Superior temporal gyrus (tissue), 1 donor: ENCODE results near the gene DNAH5.
"Not testable (repeated sequence)": the region's sequence is repeated elsewhere in the genome, so short reads cannot be mapped to it uniquely, and the experiment has no call there.

Source experiments
- DNase-seq: peaks from one replicate; pipeline ENCODE4 v3.0.0-alpha.2; 2016; ENCODE audit errors: extremely low spot score

Gene DNAH5, protein sequence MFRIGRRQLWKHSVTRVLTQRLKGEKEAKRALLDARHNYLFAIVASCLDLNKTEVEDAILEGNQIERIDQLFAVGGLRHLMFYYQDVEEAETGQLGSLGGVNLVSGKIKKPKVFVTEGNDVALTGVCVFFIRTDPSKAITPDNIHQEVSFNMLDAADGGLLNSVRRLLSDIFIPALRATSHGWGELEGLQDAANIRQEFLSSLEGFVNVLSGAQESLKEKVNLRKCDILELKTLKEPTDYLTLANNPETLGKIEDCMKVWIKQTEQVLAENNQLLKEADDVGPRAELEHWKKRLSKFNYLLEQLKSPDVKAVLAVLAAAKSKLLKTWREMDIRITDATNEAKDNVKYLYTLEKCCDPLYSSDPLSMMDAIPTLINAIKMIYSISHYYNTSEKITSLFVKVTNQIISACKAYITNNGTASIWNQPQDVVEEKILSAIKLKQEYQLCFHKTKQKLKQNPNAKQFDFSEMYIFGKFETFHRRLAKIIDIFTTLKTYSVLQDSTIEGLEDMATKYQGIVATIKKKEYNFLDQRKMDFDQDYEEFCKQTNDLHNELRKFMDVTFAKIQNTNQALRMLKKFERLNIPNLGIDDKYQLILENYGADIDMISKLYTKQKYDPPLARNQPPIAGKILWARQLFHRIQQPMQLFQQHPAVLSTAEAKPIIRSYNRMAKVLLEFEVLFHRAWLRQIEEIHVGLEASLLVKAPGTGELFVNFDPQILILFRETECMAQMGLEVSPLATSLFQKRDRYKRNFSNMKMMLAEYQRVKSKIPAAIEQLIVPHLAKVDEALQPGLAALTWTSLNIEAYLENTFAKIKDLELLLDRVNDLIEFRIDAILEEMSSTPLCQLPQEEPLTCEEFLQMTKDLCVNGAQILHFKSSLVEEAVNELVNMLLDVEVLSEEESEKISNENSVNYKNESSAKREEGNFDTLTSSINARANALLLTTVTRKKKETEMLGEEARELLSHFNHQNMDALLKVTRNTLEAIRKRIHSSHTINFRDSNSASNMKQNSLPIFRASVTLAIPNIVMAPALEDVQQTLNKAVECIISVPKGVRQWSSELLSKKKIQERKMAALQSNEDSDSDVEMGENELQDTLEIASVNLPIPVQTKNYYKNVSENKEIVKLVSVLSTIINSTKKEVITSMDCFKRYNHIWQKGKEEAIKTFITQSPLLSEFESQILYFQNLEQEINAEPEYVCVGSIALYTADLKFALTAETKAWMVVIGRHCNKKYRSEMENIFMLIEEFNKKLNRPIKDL (N-terminal part only)

GRCh38 chr5:13944560-13945199 is at the start of gene DNAH5:
Gene DNAH5 (minus strand): TSS chr5:13944688. CDS start chr5:13944438, 250 bp downstream.
- DNase-seq, result no peak

DNA sequence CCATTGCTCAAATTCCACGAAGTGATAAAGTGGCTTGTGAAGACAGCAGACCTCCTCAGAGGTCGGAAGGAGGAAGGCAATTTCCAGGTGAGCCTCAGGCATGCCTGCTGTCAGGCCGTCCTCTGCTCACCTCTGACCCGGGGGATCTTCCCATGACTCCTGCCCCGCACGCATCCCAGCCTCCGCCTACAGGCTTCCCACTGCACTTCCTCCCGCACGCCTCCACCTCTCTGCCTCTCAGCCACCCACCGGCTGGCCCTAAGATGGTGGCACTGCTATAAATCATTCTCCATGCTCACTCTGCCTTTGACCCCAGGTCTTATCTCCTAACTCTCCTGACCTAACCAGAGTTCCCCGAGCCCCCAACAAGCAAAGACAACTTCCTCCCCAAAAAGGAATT is 49.4 kb upstream of the DNAH5 start:
- DNase-seq, result no peak

DNA sequence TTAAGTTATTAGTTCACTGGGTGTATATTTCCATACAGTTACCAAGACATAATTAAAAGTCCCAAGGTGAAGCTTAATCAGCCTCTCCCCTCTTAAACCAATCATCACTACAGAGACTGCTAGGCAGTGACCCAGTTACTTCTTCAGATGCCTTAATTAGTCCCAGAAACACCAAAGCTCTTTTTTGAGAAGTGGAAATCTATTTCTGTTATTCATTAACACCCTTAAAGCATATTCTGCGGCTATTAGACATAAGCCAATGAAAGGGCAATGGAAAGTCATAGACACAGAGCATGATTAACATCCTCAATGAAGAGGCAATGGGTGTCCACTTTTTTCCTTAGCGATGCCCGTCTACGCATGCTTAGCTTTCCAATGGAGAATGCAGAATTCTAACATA is 48.3 kb upstream of the DNAH5 start:
- no peak for DNase-seq

GRCh38 chr5:13991365-13991764 is 46.9 kb upstream of the DNAH5 start:
- DNase-seq, result no peak

DNA sequence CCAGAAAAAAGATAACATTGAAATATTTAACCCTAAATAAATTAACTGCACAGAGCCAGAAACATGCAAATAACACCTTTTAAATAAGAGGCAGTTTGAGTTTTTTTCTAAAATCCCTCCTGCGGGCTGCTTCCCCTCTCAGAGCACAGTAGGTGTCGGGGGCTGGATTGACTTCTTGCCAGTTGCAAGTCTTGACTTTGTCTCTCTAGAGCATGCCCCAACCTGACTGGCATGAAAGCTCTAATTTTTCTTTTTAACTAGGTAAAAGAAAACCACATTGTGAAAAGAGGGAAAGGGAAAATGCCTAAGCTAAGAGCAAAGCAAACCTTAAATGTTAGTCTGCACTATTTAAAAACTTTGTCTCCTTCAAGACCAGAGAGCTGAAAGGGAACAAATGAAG is 46.4 kb upstream of the DNAH5 start:
- DNase-seq, result no peak

GRCh38 chr5:13989832-13990231 is 45.3 kb upstream of the DNAH5 start:
- DNase-seq, result no peak

- DNase-seq, result peak; percentile 86
These were observed 43.5 kb upstream of the DNAH5 start for GRCh38 chr5:13987843-13988464.

- no peak for DNase-seq
These were observed 41.4 kb upstream of the DNAH5 start for GRCh38 chr5:13985731-13986418.

DNA sequence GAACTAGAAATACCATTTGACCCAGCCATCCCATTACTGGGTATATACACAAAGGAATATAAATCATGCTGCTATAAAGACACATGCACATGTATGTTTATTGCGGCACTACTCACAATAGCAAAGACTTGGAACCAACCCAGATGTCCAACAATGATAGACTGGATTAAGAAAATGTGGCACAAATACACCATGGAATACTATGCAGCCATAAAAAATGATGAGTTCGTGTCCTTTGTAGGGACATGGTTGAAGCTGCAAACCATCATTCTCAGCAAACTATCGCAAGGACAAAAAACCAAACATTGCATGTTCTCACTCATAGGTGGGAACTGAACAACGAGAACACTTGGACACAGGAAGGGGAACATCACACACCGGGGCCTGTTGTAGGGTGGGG is 40.4 kb upstream of the DNAH5 start:
- not testable (repeated sequence) for DNase-seq

DNA sequence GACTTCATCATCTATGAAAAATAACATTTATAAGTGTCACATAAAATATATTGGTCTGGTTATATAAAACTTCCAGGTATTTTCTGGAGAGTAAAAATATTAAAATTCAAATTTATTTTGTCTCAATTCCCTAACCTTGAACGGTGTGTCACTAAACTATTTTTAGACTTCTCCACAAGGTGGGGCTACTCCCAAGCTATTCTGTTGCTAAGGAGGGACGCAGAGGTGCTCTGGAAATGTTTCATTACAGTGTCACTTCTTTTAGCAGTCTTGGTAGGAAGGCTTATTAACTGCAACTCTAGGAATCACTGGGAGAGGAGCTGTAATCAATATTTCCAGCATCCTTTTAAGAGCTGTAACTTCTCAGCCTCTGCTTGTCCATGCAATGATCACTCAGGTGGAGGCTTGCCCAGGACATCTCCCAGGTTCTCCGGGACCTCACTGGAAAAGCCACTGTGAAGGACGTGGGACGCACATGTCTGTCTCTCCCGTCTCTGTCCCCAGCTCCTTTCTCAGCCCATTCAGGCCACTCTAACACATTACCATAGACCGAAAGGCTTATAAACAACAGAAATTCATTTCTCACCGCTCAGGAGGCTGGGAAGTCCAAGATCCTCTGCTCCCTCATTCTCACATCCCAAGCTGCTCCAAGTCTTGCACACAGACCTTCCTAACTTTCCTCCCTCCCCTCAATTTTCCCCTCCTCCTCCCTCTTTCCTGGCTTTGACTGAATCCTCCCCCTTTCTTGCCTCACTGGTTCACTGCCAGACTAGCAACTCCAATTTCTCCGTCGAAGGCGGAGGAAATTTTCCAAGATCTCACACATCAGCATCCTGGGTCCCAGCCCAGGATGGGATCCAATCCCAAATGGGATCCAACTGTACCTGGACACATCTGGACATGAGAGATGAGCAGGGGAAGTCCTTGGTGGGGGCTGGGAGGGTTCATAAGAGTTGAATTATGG is 32.7 kb upstream of the DNAH5 start:
- DNase-seq, result no peak

GRCh38 chr5:13976223-13976622 is 31.7 kb upstream of the DNAH5 start:
- no peak for DNase-seq

DNA sequence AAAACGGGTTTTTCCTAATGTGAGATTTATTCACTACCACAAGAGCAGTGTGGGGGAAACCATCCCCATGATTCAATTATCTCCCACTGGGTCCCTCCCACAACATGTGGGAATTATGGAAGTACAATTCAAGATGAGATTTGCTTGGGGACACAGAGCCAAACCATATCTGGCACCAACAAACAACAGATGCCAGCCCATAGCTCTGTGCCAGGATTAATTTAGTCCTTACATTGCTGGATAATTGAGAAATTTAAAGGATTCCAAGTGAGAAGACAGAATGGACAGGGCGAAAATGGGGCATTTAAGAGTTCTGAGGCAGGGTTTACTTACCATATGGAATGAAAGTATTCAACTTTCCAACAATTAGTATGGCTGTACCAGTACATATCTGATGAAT is 30.8 kb upstream of the DNAH5 start:
- DNase-seq, result peak; percentile 40

DNA sequence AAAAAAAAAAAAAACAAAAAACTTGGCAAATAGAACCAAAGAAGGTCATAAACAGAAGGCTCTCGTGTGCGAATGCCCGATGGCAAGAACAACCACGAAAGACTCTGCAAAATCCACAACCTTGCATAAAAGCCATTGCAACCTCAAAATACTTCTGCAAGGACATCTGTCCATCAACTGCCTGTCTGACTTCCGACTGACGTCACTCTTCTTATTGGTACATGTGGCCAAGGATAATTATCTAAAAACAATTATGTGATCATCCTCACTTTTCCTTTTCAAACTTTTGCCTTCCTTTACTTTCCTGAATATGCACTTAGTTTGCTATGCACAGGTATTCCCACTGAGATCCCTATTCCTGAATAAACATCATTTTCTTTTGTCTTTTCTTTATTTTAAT is 29.2 kb upstream of the DNAH5 start:
- DNase-seq, result no peak

GRCh38 chr5:13972029-13972428 is 27.5 kb upstream of the DNAH5 start:
- no peak for DNase-seq

GRCh38 chr5:13957032-13957645 is 12.7 kb upstream of the DNAH5 start:
- DNase-seq, result peak; percentile 82

DNA sequence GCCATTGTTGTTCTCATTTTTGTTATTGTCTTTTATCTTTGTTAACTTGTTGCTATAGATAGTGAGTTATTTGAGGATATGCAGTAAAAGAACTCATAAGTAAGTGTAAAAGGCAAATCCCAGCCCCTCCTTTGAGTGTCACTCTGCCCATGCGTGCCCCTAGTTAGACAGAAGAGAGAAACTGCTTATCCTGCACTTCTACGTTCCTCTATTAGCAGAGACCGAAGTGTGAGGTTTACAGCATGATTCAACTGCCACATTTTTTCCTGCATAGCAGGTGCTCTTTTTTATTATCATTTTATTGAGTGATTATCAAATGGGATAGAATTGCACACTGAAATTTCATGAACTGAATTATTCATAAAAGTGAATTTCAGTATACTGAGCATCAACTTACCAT is 12.0 kb upstream of the DNAH5 start:
- no peak for DNase-seq

- no peak for DNase-seq
These were observed 11.4 kb upstream of the DNAH5 start for GRCh38 chr5:13955896-13956295.

DNA sequence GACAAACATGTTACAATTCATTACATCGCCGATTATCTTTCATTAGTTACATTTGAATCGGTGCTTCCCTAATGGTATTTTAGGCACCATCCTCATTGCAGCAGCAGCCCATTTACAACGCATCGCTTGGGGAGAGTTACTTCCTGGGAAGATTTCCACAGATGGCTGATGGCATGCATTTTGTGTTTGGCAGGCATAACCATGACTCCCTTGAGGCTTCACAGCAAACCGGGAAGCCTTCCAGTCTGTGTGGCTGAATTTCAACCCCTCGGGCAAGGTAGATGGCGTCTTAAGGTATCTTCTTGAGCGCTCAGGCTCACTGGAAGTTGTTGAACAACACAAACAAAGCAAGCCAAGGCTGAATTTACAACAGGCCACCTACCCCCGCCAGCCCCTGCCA is 1.6 kb upstream of the DNAH5 start:
- DNase-seq, result peak; percentile 64

DNA sequence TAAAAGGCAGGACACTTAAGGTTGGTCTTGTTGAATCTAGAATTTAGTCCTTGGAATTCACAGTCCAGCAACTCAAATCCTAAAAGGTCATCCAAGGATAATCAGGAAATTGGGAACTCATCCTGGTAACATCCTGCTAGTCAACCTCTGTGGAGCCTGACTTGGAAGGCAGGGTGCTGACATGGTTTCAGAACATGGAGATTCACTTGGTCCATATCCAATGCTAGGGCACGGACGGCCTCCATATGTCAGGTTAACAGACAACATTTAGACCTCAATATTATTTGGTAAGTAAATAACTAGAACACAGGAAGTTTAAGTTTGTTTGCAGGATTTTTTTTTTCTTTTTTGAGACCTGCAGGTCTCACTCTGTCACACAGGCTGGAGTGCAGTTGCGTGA is 783 bp upstream of the DNAH5 start:
- DNase-seq, result no peak
